Measurements from ENCODE around the gene MECP2. TPM values are rescaled to one million over a fixed set of nuclear protein-coding genes. Genes with fewer than 3 reads are reported as not detected.

The MECP2 gene
- total RNA-seq, 1 donor from 2014 or later, result 60.0 TPM

DNA sequence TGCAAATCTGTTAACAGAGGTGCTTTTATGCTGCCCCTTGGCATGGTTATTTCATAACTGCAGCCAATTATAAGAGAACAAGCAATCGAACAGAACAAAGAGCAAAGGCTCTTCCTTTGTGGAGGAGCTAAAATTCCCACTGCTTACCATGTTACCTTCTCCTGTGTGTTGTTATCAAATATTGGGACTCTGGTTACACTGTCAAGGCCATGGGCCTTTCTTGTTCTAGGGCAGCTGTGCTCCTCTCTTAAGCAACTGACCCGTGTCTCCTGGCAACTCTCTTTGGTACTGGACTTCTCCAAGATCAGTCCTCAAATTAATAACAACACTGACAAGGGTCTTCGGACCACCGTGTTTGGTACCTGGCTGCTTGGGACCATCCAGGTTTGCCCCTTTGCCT, 34.4 kb upstream of the MECP2 start:
- Mint-ChIP-seq H3K27ac (ENCODE audit: unreplicated experiment) (no peak overlapping the region), H3K4me1 (ENCODE audit: unreplicated experiment) (peaks cover 14% of the 10 kb centered on the region), H3K27me3 (ENCODE audit: unreplicated experiment) (peaks cover 2% of the 10 kb centered on the region), H3K4me3 (ENCODE audit: unreplicated experiment) (no peak overlapping the region), H3K9me3 (ENCODE audit: unreplicated experiment) (no peaks in the 10 kb centered on the region), H3K36me3 (ENCODE audit: low read depth, unreplicated experiment) (no peaks in the 10 kb centered on the region)
- TF ChIP-seq, protein P1, sequence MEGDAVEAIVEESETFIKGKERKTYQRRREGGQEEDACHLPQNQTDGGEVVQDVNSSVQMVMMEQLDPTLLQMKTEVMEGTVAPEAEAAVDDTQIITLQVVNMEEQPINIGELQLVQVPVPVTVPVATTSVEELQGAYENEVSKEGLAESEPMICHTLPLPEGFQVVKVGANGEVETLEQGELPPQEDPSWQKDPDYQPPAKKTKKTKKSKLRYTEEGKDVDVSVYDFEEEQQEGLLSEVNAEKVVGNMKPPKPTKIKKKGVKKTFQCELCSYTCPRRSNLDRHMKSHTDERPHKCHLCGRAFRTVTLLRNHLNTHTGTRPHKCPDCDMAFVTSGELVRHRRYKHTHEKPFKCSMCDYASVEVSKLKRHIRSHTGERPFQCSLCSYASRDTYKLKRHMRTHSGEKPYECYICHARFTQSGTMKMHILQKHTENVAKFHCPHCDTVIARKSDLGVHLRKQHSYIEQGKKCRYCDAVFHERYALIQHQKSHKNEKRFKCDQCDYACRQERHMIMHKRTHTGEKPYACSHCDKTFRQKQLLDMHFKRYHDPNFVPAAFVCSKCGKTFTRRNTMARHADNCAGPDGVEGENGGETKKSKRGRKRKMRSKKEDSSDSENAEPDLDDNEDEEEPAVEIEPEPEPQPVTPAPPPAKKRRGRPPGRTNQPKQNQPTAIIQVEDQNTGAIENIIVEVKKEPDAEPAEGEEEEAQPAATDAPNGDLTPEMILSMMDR (IDR thresholded peaks at IDR 0.05; ENCODE audit: unreplicated experiment), result no peak
- DNase-seq (ENCODE audit: low spot score), result no peak

DNA sequence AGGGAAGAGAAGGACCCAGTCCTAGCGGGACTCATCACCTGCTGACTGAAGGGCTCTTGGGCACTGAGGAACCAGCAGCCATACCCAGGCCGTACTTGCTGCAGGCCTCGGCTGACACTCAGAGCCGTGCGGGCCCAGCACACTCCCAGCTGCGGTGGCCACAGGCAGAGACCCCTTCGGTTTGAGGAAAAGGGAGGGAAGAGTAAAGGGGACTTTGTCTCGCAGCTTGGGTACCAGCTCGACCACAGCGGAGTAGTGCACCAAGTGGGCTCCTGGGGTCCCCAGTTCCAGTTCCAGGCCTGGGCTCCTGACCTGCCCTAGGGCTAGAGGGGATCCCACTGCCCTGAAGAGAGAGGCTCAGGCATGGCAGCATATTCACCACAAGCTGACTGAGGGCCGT, 28.6 kb upstream of the MECP2 start:
- TF ChIP-seq, protein P1 (IDR thresholded peaks at IDR 0.05; ENCODE audit: unreplicated experiment), result no peak
- Mint-ChIP-seq H3K27ac (ENCODE audit: unreplicated experiment) (peak overlapping the region; percentile 36), H3K9me3 (ENCODE audit: unreplicated experiment) (no peaks in the 10 kb centered on the region), H3K36me3 (ENCODE audit: low read depth, unreplicated experiment) (no peaks in the 10 kb centered on the region), H3K27me3 (ENCODE audit: unreplicated experiment) (peaks cover 2% of the 10 kb centered on the region), H3K4me3 (ENCODE audit: unreplicated experiment) (no peak overlapping the region), H3K4me1 (ENCODE audit: unreplicated experiment) (peaks cover 3% of the 10 kb centered on the region)
- no peak for DNase-seq (ENCODE audit: low spot score)

- TF ChIP-seq, protein P1 (IDR thresholded peaks at IDR 0.05; ENCODE audit: unreplicated experiment), result no peak
- no peak for DNase-seq (ENCODE audit: low spot score)
- no peaks in the 10 kb centered on the region for H3K36me3 Mint-ChIP-seq (ENCODE audit: low read depth, unreplicated experiment)
- peaks cover 3% of the 10 kb centered on the region for H3K4me1 Mint-ChIP-seq (ENCODE audit: unreplicated experiment)
- peak overlapping the region; percentile 86 for H3K27ac Mint-ChIP-seq (ENCODE audit: unreplicated experiment)
- peaks cover 2% of the 10 kb centered on the region for H3K27me3 Mint-ChIP-seq (ENCODE audit: unreplicated experiment)
- no peaks in the 10 kb centered on the region for H3K9me3 Mint-ChIP-seq (ENCODE audit: unreplicated experiment)
- H3K4me3 Mint-ChIP-seq (ENCODE audit: unreplicated experiment), result no peak overlapping the region
Observed at GRCh38 chrX:154125391-154126040, 28.0 kb upstream of the MECP2 start.

GRCh38 chrX:154123241-154124219, 26.0 kb upstream of the MECP2 start:
- DNase-seq (ENCODE audit: low spot score), result peak; percentile 31
- Mint-ChIP-seq H3K36me3 (ENCODE audit: low read depth, unreplicated experiment) (no peaks in the 10 kb centered on the region), H3K9me3 (ENCODE audit: unreplicated experiment) (no peaks in the 10 kb centered on the region), H3K27ac (ENCODE audit: unreplicated experiment) (peak overlapping the region; percentile 93), H3K4me3 (ENCODE audit: unreplicated experiment) (no peak overlapping the region), H3K4me1 (ENCODE audit: unreplicated experiment) (peaks cover 3% of the 10 kb centered on the region), H3K27me3 (ENCODE audit: unreplicated experiment) (peaks cover 2% of the 10 kb centered on the region)
- TF ChIP-seq, protein P1 (IDR thresholded peaks at IDR 0.05; ENCODE audit: unreplicated experiment), result no peak

Measured in endothelial cell (in vitro differentiated cells).